A673 (cell line): ENCODE results near the gene ITIH5. TPM values are rescaled to one million over a fixed set of nuclear protein-coding genes. Genes with fewer than 3 reads are reported as not detected.

Experiments
- BruUV-seq: library from RNA; stranded (reverse); fragments of 400-500 nt; replicated peaks from 2 replicates; lab custom pipeline; 2021; lab: Mats Ljungman, UMichigan
- CTCF ChIA-PET: fragments of 300-600 bp; sonication (Branson Sonifier 250); formaldehyde crosslinking; loops from one replicate; lab custom pipeline; 2022; ENCODE audit warnings: antibody characterized with exemption; lab: Charles Lee
- POLR2A ChIA-PET: fragments of 300-600 bp; sonication (Branson Sonifier 250); formaldehyde crosslinking; loops from one replicate; lab custom pipeline; 2022; ENCODE audit warnings: antibody characterized with exemption; ENCODE audit not compliant: low non-redundant PET; lab: Charles Lee
- DNase-seq: peaks from one replicate; pipeline ENCODE4 v3.0.0-alpha.2; 2015; ENCODE audit warnings: low spot score
- H3K27ac ChIP-seq: fragments of 200-600 bp; sonication (generic); 2 replicates; pipeline ENCODE4 v1.5.1; 2016; ENCODE audit warnings: mixed run types, low read depth, mild to moderate bottlenecking, mixed read lengths, antibody characterized with exemption, low read length; ENCODE audit not compliant: poor library complexity, severe bottlenecking
- H3K27me3 ChIP-seq: fragments of 200-600 bp; sonication (generic); replicated peaks from 2 replicates; pipeline ENCODE4 v1.6.1; 2017; ENCODE audit warnings: mixed run types, low read depth, mild to moderate bottlenecking, mixed read lengths, antibody characterized with exemption, low read length; ENCODE audit not compliant: insufficient read depth, poor library complexity
- H3K36me3 ChIP-seq: fragments of 200-600 bp; sonication (generic); 2 replicates; pipeline ENCODE4 v1.6.1; 2016; ENCODE audit warnings: mixed run types, mild to moderate bottlenecking, mixed read lengths, antibody characterized with exemption, low read length; ENCODE audit not compliant: insufficient read depth, poor library complexity, severe bottlenecking
- H3K4me1 ChIP-seq: fragments of 200-600 bp; sonication (generic); 2 replicates; pipeline ENCODE4 v1.6.1; 2017; ENCODE audit warnings: mixed run types, mild to moderate bottlenecking, mixed read lengths, antibody characterized with exemption, low read length; ENCODE audit not compliant: insufficient read depth, poor library complexity, severe bottlenecking
- H3K4me3 ChIP-seq: fragments of 200-600 bp; sonication (generic); 2 replicates; pipeline ENCODE4 v1.5.1; 2016; ENCODE audit warnings: low read depth, mixed run types, mild to moderate bottlenecking, mixed read lengths, low read length; ENCODE audit not compliant: poor library complexity, severe bottlenecking
- H3K9me3 ChIP-seq: fragments of 200-600 bp; sonication (generic); 2 replicates; pipeline ENCODE4 v1.6.1; 2016; ENCODE audit warnings: mixed run types, low read depth, mild to moderate bottlenecking, mixed read lengths, antibody characterized with exemption, low read length; ENCODE audit not compliant: poor library complexity, severe bottlenecking
- EZH2 ChIP-seq: fragments of 200-600 bp; sonication (generic); IDR thresholded peaks from 2 replicates; pipeline ENCODE4 v1.6.1; 2017; ENCODE audit warnings: borderline replicate concordance, low read depth, mild to moderate bottlenecking, mixed read lengths, antibody characterized with exemption, low read length; ENCODE audit not compliant: poor library complexity, severe bottlenecking
- intact Hi-C: fragments of 100-400 bp; cut with micrococcal nuclease; formaldehyde crosslinking; loops from one replicate; pipeline ENCODE4 v1.10.0; 2022; ENCODE audit not compliant: unreplicated experiment
- total RNA-seq: library from RNA; stranded (reverse); gene quantifications from 2 replicates; pipeline ENCODE4 v1.2.3, GENCODE V29; 2021
- TF ChIP-seq, protein P1 (sequence below): fragments of 300-800, 200-600 bp; sonication (generic); conservative IDR thresholded peaks from 2 replicates; pipeline ENCODE4 v1.5.1; 2017; ENCODE audit warnings: low read depth, mild to moderate bottlenecking, antibody characterized with exemption, low read length, moderate library complexity, mixed read lengths

ITIH5 gene
- total RNA-seq, 1 experiment from 2014 or later: not detected

DNA sequence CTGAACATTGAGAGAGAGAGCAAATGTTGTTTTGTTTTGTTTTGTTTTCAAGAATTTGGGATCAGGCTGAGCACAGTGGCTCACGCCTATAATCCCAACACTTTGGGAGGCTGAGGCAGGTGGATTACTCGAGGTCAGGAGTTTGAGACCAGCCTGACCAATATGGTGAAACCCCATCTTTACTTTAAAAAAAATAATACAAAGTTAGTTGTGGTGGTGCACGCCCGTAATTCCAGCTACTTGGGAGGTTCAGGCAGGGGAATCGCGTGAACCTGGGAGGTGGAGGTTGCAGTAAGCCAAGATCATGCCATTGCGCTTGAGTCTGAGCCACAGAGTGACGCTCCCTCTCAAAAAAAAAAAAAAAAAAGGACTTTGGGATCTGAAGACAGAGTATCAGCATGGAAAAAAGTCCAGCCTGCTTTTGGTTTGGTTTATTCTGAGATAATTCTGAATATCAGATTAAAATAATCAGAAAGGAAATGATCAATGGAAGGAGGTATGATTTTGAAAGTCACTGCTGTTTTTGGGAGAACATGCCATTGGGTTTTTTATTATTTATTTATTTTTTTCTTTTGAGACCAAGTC lies 34.5 kb upstream of the ITIH5 start:
- no peaks in the 10 kb centered on the region for H3K9me3 ChIP-seq
- H3K4me3 ChIP-seq: no peak overlapping the region
- BruUV-seq: no TSS peak
- no peaks in the 10 kb centered on the region for H3K4me1 ChIP-seq
- TF ChIP-seq EZH2: no peak
- TF ChIP-seq, protein P1, sequence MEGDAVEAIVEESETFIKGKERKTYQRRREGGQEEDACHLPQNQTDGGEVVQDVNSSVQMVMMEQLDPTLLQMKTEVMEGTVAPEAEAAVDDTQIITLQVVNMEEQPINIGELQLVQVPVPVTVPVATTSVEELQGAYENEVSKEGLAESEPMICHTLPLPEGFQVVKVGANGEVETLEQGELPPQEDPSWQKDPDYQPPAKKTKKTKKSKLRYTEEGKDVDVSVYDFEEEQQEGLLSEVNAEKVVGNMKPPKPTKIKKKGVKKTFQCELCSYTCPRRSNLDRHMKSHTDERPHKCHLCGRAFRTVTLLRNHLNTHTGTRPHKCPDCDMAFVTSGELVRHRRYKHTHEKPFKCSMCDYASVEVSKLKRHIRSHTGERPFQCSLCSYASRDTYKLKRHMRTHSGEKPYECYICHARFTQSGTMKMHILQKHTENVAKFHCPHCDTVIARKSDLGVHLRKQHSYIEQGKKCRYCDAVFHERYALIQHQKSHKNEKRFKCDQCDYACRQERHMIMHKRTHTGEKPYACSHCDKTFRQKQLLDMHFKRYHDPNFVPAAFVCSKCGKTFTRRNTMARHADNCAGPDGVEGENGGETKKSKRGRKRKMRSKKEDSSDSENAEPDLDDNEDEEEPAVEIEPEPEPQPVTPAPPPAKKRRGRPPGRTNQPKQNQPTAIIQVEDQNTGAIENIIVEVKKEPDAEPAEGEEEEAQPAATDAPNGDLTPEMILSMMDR: no peak
- peaks cover 11% of the 10 kb centered on the region for H3K27me3 ChIP-seq
- CTCF ChIA-PET: interaction anchor here (0.6 kb wide), 1 partner anchor 857 kb away, joined by 3 read pairs; no protein-coding TSS in a partner anchor
- H3K36me3 ChIP-seq: no peaks in the 10 kb centered on the region
- intact Hi-C loops: no loop called here
- H3K27ac ChIP-seq: no peak overlapping the region
- DNase-seq: no peak
- POLR2A ChIA-PET: no interaction called here

DNA sequence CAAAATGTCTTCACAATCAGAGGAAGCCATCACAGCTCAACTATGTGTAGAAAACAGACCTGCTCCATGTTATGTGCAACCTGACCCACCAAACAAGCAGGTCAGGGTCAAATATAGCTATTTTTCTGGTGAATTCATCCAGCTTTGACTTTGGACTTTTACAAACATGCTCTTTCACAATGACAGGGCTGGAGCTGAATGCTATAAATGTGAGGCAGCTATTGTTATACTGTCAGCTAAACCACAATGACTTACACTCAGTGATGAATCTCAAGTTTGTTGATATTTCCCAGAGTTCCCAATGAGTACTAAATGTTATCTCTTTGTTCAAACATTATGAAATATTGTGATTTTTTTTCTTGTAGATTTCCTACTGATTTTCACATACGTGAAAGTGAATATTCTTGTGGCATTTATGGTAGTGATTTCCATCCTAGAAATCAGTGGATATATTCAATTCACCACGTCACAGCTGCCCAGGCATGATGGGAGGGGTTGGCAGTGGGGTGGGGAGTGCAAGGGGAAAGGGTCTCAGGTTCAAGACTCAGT lies 33.9 kb upstream of the ITIH5 start:
- ChIA-PET CTCF (interaction anchor here (0.6 kb wide), 1 partner anchor 857 kb away, joined by 3 read pairs; no protein-coding TSS in a partner anchor), POLR2A (no interaction called here)
- no TSS peak for BruUV-seq
- peaks cover 11% of the 10 kb centered on the region for H3K27me3 ChIP-seq
- H3K36me3 ChIP-seq: no peaks in the 10 kb centered on the region
- intact Hi-C loops: no loop called here
- DNase-seq: no peak
- no peaks in the 10 kb centered on the region for H3K4me1 ChIP-seq
- H3K4me3 ChIP-seq: no peak overlapping the region
- TF ChIP-seq, protein P1: no peak
- TF ChIP-seq EZH2: no peak
- no peaks in the 10 kb centered on the region for H3K9me3 ChIP-seq
- no peak overlapping the region for H3K27ac ChIP-seq

DNA sequence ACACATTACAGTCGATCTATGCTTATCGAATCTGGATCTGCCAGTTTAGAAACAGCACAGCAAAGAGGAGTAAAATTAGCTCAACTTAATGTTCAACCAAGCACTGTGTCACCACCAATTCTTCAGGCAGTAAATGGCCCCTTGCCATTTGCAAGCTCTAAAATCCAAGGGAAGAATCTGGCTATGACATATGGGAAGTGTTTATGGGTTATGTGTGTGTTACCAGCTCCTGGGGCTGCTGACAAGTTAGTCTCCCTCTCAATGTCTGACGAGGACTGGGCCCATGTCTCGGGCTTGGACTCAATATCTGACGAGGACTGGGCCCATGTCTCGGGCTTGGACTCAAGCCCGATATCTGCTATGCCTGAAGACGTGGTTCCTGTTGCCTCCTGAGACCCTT lies 30.7 kb upstream of the ITIH5 start:
- intact Hi-C loops: no loop called here
- H3K9me3 ChIP-seq: no peaks in the 10 kb centered on the region
- TF ChIP-seq, protein P1: no peak
- TF ChIP-seq EZH2: no peak
- ChIA-PET CTCF (no interaction called here), POLR2A (no interaction called here)
- H3K4me1 ChIP-seq: no peaks in the 10 kb centered on the region
- no peak overlapping the region for H3K4me3 ChIP-seq
- no peak overlapping the region for H3K27ac ChIP-seq
- H3K36me3 ChIP-seq: no peaks in the 10 kb centered on the region
- no TSS peak for BruUV-seq
- no peaks in the 10 kb centered on the region for H3K27me3 ChIP-seq
- no peak for DNase-seq
